ENCODE measurements around the gene MINK1. TPM values are rescaled to one million over a fixed set of nuclear protein-coding genes. Genes with fewer than 3 reads are reported as not detected.

MINK1 gene
- total and polyA plus RNA-seq, 2 of the 8 experiments (the other 6 are each of a cell fraction or from before 2014, with no cell fraction given), result 26.9 to 77.7 TPM

DNA sequence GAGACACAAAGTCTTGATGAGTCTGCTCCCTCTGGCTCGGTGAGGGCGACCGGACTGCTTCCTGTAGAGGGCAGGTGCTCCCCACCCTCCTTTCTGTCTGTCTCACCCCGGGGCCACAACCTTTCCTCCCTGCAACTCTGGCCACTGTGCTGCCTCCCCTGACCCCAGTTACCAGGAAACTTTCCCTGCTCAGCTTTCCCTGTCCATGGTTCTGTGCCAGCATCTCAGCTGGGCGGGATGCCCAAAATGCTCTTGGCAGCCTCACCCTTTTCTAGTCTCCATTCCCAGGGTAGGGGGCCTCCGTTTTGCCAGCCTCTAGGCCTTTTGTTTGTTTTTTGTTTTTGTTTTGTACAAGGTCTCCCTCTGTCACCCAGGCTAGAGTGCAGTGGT, 24.8 kb upstream of the MINK1 start:
- TF ChIP-seq POU5F1 (IDR thresholded peaks at IDR 0.05; ENCODE audit: low read depth, low read length) (no peak), GABPA (IDR thresholded peaks at IDR 0.05; ENCODE audit: borderline replicate concordance, insufficient read depth, low read length) (no peak), ZNF274 (IDR thresholded peaks at IDR 0.05; ENCODE audit: borderline replicate concordance, extremely low read depth, low read length) (no peak), TCF12 (IDR thresholded peaks at IDR 0.05; ENCODE audit: low read depth, low read length) (no peak), JUND (IDR thresholded peaks at IDR 0.05; ENCODE audit: low read length) (no peak)
- ChIA-PET CTCF (ENCODE audit: partially characterized antibody) (interaction anchor here (0.7 to 3.0 kb wide), 7 partner anchors 9 to 98 kb away, joined by 3 to 14 read pairs (median 4); partner anchors contain the start of genes ARRB2 and VMO1), POLR2A (ENCODE audit: partially characterized antibody) (interaction anchor here (0.6 to 3.2 kb wide), 8 partner anchors 11 to 131 kb away, joined by 3 to 15 read pairs (median 4); partner anchors contain the start of genes RNF167 and SLC25A11)
- WGBS, 2 experiments (ENCODE audit: extremely low coverage in 1 of 2, insufficient coverage in 1 of 2, insufficient read length in 1 of 2, insufficient replicate concordance in 2 of 2, low coverage in 1 of 2, low lambda C conversion rate in 2 of 2, missing lambda C conversion rate in 1 of 2), result 82% methylated on average over 6 of the region's 6 CpGs; no CpG with 5 or more reads in 1 of the 2 experiments
- Histone ChIP-seq H3K4ac (replicated peaks; ENCODE audit: insufficient read length, low read depth, low read length) (no peak overlapping the region), H3K27ac (ENCODE audit: low read depth, low read length) (no peak overlapping the region), H3K4me3 (ENCODE audit: extremely low read depth in 1 of 4, insufficient read depth in 2 of 4, low read depth in 3 of 4, low read length in 4 of 4) (peak overlapping the region in 1 of 4 experiments; percentile 97; a peak in 1 of 8 replicates), H4K91ac (replicated peaks; ENCODE audit: insufficient read length, low read length) (no peak overlapping the region), H4K5ac (ENCODE audit: insufficient read length, low read depth, low read length) (no peak overlapping the region), H3K36me3 (ENCODE audit: control insufficient read depth in 2 of 4, insufficient read depth in 4 of 4, low read length in 3 of 4) (peaks cover 0 to 22% (median 5%) of the 10 kb centered on the region in 4 experiments; a peak in 5 of 8 replicates), H2BK20ac (ENCODE audit: low read length) (no peak overlapping the region), H3K79me1 (ENCODE audit: low read depth, low read length) (no peaks in the 10 kb centered on the region), H3K18ac (ENCODE audit: extremely low read depth, low read length) (no peak overlapping the region), H3K4me1 (replicated peaks in 1 of 4; ENCODE audit: control insufficient read depth in 3 of 4, insufficient read depth in 4 of 4, low read length in 3 of 4) (peaks cover 0 to 5% (median 4%) of the 10 kb centered on the region in 4 experiments; a peak in 3 of 7 replicates), H3K9ac (replicated peaks in 1 of 4; ENCODE audit: extremely low read depth in 1 of 4, low read depth in 3 of 4, low read length in 3 of 4) (no peak overlapping the region), H2BK120ac (replicated peaks; ENCODE audit: low read depth, low read length) (no peak overlapping the region), H4K20me1 (replicated peaks in 1 of 2; ENCODE audit: control insufficient read depth in 1 of 2, insufficient read depth in 2 of 2, low read length in 2 of 2) (peaks cover 0 to 1% of the 10 kb centered on the region in 2 experiments), H3K23me2 (ENCODE audit: low read depth, low read length) (peaks cover 6% of the 10 kb centered on the region; the same call in 1 of the 2 replicates), H2AFZ (ENCODE audit: low read length) (no peak overlapping the region), H3K14ac (ENCODE audit: insufficient read length) (no peak overlapping the region), H3K23ac (ENCODE audit: insufficient read length) (no peak overlapping the region), H3K56ac (replicated peaks; ENCODE audit: insufficient read length, low read depth, low read length) (no peak overlapping the region), H2BK12ac (ENCODE audit: low read depth, low read length) (no peak overlapping the region), H2BK5ac (ENCODE audit: low read depth, low read length) (no peak overlapping the region), H2BK15ac (ENCODE audit: low read length) (no peak overlapping the region), H3K4me2 (ENCODE audit: insufficient read depth in 1 of 2, low read depth in 2 of 2, low read length in 2 of 2) (peak overlapping the region in 1 of 2 experiments; percentile 75; a peak in 1 of 4 replicates), H3K9me3 (ENCODE audit: insufficient read depth in 2 of 2, low read depth in 1 of 2, low read length in 1 of 2) (no peaks in the 10 kb centered on the region), H2AK5ac (ENCODE audit: low read depth, low read length) (no peak overlapping the region), H4K8ac (ENCODE audit: extremely low read depth, insufficient read depth, low read length) (no peak overlapping the region), H3K79me2 (ENCODE audit: control insufficient read depth in 1 of 2, insufficient read depth in 2 of 2, low read length in 2 of 2) (0 out of 4 replicates have a peak, but pooled peaks cover 0 to 3% of the 10 kb centered on the region in 2 experiments), H3K27me3 (replicated peaks in 1 of 4; ENCODE audit: control insufficient read depth in 3 of 4, extremely low read depth in 1 of 4, insufficient read depth in 3 of 4, low read length in 3 of 4) (no peaks in the 10 kb centered on the region; a peak in 1 of 7 replicates)
- FAIRE-seq, result no peak
- no peak for DNase-seq (ENCODE audit: low read depth in 1 of 2, low spot score in 2 of 2)
